ENCODE measurements around the gene C4orf54.

The C4orf54 gene
- 0 reads per million in 2 donors for total RNA-seq

DNA sequence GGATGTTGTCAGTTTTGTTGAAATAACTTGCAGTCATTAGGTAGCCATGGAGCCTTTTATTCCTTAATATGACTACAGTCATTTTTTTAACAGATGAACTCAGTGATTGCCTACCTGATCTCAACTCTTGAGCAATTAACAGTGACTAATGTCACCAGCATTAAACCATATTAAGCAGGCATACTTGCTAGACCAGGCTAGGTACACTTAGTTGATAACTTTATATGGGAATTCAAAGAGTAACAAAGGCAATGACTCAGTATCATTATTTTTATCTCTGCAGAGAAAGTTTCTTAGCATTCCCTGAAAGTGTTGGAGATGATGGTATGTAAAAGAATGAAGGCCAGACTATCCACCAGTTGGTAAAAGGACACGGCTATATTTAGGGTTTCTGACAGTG lies at the start of gene C4orf54:
TSS of gene C4orf54 (minus strand) at position 31 of the 400 bp plus-strand sequence. CDS start 3,180 bp downstream, outside the sequence.
- DNase-seq = no peak

DNA sequence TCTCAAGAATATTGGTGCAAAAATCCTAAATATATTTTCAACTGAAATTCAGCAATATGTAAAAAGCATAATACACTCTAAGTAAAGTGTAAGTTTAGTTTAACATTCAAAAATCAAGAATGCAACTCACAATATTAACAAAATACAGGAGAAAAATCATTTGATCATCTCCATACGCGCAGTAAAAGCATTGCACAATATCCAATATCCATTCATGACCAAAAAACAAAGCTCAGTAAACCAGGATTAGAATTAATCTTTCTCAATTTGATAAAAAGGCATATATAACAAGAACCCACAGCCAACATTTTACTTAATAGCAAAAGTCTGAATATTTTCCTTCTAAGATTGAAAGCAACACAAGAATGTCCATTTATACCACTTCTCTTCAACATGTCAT lies 48.3 kb upstream of the C4orf54 start:
- DNase-seq = no peak

DNA sequence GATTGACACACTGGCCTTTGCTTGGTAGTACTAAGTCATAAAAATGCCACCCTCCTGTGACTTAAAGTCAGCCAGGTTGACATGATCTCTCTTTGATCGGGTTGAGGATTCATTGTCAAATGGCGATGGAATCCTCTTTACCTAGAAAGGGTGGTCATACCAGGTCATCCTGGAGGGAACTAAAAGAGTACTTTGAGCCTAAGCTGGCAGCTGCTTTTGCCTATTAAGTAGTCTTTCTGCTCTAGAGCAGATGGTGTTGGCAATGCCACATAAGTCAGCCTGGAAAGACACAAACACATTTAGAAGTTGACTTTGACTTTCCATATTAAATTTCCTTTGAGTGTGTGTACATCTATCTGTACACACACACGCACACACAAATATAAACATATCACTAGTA lies 39.2 kb upstream of the C4orf54 start:
- no peak for DNase-seq

DNA sequence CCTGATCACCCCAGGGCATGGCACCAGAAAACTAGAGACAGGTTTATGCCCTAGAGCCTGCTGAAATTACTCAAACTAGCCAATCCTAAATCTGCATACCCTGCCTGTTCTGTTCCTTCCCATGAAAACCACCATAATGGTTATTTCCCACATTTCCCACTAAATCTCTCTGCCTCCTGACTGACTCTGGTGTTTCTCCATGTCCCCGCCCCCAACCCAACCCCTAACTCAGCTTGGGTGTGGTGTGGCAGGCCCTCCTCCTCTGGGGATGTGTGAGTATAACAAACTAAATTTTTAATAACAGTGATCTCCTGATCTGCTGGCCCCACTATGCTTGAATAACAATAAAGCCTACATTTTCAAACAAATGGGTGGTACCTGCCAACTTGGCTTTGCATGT lies 35.5 kb upstream of the C4orf54 start:
- DNase-seq = no peak

DNA sequence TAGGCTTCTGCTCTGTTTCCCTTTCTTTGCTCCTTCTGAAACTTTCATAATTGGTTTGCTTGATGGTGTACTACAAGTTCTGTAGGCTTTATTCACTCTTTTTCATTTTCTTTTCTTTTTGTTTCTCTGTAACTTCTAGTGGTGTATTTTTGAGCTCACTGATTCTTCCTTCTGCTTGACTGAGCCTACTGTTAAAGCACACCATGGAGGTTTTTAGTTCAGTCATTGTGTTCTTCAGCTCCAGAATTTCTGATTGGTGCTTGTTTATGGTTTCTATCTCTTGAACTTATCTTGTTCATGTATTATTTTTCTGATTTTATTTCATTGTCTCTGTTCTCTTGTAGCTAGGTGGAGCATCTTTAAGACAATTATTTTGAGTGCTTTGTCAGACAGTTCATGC lies 33.4 kb upstream of the C4orf54 start:
- DNase-seq = no peak

DNA sequence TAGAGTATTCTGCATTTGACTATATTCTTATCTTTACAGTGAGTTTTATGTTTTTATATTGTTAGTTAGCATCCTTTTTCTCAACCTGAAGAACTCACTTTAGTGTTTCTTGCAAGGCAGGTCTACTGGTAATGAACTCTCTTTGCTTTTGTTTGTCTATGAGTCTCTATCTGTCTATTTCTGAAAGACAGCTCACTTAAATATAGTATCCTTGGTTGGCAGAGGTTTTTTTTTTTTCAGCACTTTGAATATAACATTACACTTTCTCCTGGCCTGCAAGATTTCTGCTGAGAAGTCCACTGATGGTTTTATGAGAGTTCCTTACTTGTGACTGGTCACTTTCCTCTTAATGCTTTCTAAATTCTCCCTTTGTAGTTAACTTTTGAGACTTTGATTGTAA lies 32.8 kb upstream of the C4orf54 start:
- no peak for DNase-seq

DNA sequence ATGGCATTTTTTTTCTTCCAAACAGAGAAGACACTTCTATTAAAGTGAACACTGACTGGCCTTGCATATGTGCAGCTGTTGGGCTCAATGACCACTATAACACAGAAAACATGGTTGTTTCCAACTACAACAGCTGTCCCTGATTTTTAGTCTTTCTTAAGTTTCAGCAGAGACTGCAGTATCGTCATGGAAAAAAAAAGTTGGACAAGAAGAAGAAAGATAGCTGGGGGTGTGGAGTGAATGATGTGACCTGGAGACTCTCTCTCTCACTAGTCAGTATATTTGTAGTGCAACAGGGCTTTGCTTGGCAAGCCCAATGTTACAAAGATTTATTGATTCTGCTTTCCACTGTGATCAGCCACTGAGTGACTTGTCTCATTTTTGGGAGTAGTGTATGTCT lies 29.5 kb upstream of the C4orf54 start:
- DNase-seq = no peak

DNA sequence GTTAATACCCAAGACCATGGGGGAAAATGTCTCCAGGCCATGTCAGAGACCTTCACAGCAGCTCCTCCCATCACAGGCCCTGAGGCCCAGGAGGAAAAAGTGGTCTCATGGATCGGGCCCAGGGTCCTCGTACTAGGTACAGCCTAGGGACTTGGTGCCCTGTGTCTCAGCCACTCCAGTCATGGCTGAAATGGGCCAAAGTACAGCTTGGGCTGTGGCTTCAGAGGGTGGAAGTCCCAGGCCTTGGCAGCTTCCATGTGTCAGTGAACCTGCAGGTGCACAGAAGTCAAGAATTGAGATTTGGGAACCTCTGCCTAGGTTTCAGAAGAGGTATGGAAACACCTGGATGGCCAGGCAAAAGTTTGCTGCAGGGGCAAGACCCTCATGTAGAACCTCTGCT lies 27.6 kb upstream of the C4orf54 start:
- DNase-seq = no peak

DNA sequence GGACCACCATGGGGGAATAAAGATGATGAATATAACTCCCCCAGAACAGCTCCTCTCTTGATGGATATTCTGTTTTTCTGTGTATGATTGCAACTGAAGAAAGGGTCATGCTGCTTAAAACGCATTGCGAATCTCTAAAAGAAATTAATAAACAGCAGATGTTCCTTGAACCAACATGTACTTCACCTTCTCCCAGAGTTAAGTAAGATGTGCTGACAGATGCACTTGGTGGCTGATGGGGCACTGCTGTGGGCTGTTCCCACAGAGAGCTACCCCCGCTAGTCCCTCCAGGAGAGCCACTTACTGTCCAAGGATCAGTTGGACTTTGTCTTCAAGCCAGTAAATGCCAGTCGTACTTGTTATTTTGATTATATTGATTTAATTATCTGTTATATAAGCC lies 26.3 kb upstream of the C4orf54 start:
- no peak for DNase-seq

DNA sequence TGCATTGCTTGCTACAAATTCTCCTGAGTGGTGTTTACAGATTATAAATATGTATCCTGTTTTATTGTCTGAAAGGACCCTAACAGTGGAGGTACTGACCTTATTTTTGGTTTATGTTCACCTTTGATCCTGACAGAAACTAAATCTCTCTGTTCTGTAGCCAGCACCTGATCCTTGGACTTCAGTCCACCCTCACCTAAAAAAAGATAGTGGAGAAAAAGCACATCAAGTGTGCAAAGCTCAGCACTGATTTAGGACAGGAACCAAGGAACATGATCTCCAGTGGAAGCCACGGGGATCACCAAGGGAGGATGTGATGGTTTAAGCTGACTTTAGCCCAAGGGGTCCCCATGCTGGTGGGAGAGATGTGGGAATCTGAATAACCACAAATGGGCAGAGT lies 22.3 kb upstream of the C4orf54 start:
- DNase-seq = no peak

DNA sequence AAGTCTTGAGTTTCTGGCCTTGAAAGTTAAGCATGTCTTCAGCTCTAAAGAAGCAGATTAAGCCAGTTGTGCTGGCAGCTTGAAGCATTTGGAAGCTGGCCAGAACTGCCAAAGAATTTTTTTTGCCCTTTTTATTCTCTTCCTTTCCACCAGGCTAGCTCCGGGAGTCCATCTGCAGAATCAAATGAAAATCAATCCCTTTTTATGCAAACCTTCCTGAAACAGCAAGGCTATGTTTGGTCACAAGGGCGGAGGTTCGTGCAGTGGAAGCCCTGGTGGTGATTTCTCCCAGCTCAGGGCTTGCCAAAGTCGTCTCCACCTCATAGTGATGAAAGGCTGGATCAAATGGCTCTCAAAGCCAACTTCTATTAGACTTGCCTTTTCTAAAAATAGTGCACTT lies 21.6 kb upstream of the C4orf54 start:
- DNase-seq = no peak

DNA sequence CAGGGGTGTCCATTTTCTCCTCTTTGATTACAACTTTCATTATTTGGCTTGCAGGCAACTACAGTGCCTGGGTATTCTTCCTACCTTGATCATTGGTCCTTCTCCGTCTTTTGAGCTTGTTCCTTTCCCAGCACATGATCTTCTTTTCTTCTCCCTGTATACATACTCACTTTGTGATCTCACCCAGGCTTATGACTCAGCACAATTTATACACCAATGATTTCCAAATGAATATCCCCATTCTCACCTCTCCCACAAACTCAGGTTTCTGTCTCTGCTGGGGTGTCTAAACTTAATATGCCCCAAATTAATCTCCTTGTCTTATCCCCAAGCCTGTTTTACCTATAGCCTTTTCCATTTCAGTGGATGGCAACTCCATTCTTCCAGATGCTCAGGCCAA lies 19.5 kb upstream of the C4orf54 start:
- DNase-seq = no peak

DNA sequence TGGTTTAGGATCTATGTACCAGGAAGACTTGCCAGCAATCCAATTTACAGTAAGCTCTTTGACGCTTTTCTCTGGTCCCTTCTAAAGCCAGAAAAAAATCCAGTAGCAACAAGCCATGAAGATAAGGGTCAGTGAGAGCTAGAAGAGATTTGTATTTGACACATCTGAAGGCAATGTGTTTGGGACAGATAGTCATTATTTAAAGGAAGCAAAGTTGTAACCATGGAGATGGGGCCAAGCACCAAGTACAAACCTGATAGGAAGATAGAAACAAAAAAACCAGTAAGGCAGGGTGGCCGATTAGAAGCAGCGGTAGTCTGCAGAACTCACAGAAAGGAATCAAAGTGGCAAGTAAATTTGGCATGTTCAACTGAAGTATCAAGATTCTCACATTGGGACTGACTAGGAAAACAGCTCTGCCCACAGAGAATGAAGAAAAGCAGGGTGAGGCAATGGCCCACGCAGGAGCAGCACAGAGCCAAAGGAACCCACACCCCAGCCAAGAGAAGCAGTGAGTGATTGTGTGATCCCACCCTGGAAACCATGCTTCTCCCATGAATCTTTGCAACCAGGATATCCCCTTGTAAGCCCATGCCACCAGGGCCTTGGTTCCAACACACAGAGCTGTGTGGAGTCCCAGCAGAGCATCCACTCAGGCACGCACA lies 12.9 kb upstream of the C4orf54 start:
- no peak for DNase-seq

DNA sequence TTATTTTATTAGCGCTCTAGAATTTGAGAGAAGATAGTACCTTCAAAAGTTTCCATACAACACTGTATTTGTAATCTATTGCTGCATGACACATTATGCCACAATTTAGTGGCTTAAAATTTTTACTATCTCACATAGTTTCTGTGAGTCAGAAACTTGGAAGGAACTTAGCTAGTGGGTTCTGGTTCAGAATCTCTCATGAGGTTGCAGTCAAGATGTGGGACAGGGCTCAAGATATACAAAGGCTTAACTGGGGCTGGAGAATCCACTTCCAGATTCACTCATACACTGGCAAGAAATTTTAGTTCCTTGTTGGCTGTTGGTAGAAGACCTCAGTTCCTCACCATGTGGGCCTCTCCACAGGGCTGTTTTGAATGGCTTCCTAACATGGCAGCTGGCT lies 11.5 kb upstream of the C4orf54 start:
- no peak for DNase-seq

DNA sequence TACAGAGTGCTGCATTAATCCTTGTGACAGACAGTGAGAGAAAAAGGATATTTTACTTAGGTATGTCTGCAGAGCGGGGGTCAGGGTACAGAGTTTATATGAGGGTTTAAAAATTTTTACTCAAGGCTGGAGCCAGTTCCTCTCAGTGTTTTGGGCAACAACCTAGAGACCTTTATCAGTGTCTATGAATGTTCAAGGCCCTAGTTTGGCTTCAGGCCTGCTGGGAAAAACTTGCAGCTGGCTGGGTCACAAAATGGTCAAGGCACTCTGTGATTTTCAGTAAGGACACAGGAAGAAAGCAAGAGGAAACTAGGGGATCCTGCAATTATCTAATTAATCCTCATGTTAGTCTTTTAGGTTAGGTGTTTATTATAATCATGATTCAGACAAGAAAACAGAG lies 10.8 kb upstream of the C4orf54 start:
- DNase-seq = no peak

DNA sequence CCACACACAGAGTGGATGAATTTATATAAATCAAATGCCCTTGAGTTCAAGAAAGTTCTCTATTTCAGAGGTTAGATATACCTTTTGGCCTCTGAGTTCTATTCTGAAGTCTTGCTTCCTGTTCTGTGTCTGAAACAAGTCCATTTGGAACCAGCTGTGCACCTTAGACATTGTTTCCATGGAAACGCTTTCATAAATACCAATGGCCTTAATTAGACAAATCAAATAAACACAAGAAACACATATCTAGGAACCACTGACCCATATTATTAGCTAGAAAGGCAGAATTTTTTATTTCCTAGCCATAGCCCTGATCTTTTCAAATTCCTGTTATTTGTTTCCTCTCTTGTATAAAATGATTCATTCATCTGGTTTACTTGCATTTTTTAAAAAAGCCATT lies 8.4 kb upstream of the C4orf54 start:
- no peak for DNase-seq

DNA sequence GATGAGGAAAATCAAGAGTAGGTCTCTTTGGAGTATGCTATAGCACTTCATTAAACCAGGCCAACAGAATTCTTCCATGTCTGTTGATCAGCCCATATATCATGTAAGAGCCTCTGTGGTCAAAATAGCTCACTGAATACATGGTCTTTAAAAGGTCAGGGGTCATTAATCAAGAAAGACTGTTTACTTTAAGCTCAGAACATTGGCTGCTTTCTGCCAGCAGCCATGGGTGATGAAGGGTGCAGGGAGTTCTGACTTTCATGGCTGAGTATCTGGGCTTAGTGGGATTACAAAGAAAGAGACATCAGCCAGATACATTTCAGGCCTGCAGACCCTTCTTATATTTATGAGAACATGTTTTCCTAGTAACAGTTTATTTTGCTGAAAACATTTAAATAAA lies 7.1 kb upstream of the C4orf54 start:
- no peak for DNase-seq

DNA sequence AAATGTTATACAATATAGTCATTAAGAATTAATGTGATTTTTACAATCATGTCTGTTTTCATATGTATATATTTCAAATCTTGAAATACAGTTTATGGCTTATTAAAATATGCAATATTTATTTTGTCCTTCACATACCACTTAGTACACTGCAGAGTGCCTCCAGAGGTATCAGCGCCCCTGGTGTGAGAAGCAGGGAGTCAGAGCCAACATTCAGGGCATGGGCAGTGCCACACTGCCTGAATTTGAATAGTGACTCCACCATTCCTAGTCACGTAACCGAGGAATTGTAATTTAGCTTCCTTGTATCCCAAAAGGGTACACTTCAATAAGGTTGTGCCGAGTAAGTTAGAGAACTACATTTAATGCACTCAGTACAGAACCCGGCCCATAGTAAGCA lies 4.3 kb upstream of the C4orf54 start:
- no peak for DNase-seq

DNA sequence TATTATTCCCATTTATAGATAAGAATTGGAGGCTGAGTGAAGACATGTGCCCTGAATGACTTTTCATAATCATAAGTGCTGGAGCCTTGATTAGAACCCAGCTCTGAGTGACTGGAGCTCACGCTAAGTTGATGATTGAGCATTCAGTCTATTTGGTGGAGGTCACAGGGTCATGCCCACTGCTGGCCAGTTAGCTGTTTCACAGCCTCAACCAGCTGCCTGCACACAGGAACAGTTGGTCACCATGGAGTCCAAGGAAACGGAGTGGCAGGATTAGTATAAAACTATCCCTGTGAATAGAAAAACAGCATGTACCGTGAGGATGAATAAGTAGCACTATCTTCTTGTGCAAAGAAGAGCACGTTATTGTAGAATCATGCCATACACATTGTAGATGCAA lies 1.0 kb upstream of the C4orf54 start:
- DNase-seq = no peak

DNA sequence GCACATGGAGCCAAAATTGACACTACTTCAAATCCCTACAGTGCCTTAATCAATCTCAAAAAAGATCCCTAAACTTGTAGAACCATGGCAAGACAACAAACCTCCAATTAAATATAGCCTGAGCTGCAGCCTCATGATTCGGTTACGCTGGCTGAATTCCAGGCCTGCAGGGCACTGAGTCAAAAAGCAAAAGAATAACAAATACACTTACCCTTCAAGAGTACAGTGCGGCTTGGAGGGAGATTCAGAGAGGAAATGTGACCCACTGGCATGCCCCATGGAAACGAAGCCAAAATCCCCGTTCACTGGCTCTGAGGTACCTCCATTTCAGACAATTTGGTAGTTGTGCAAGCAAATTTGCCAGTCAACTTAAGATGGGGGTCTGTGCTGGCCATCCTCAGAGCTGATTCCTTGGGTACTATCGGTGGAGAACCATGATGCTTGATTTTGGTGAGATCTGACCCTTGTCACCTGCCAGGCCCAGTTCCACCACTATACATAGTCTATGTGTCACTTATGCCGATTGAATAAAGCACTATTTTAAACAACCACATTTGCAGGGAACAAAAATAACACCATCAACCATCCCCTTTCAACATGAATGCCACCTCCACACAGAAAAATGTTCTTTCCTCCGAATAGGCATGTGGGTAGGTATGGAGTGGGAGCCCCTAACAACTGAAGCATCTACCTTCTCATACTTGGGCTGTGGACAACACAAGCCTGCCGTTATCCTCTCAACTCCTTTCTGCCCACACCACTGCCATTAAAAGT lies 2.1 kb downstream of the C4orf54 start:
- DNase-seq = no peak

DNA sequence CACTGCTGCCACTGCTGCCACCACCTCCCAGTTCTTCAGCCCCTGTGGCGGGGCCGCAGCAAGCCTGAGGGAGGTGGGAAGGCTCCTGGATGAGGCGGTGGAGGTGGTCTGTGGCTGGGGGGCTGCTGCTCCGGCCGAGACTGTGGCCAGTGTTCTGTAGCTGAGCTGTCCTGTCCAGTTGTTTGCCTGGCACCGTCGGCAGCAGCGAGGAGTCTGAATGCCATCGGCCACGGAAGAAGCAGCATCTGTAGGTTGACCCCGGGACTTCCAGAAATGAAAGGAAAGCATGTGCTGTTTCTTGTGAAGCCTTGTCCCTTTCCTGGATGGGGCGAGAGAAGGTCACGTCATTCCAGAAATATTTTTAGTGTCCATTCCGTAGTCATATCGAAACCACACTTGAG lies 3.3 kb downstream of the C4orf54 start:
- no peak for DNase-seq

DNA sequence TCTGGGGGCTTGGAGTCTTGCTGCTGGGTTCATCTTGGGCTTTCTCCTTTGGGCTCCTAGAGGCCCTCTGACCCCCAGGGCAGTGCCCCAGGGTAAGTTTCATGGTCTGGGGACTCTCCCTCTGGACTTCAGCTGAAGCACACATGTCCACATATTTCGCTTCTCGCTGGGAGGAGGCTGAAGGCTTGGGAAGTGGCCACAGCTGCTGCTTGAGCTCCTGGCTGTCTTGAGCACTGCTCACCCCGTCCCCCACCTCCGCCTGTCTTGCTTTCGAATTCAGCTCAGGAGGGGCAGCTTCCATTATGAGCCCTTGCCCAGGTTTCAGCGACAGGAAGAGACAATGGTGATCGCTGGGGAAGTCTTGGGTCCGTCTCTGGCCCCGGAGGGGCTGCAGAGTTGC lies 3.7 kb downstream of the C4orf54 start:
- DNase-seq = no peak

DNA sequence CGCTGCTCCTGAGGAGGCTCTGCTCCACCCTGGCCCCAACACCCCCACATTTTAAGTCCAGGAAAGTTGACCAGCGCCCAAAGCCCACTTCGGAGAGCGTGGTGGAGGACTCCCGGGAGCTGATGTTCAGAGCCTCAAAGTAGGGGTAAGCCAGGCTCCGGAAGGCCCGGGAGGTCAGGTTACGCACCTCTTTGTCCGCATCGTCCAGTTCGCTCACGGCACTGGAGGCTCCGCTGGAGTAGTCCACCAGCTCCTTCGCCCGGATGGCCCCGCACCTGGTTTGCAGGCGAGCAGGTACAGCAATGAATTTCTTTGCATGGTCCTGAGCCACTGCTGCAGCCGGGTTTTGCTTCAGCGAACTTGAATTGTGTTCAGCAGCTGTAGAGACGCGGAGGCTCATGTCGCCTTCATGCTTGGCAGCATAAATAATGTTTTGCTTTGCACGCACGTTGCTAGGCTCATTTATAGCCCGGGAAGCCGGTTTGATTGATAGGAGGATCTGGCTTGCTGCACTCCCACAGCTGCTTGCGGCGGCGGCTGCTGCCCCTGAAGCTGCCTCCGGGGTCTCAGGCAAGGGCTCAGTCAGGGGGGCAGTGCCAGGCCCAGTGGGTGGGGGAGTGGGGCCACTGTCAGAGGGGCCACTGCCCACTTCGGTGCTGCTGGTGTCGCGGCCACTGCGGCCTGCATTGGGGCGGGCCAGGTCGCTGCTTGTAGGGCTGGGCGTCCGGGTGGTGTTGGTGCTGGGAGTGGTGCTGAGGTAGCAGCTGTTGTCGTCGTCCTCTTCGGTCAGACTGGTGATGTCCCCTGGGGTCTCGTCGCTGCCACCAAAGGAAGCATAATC lies 4.8 kb downstream of the C4orf54 start:
- DNase-seq = no peak
